ENCODE results near the gene SUN3.

The SUN3 gene, protein sequence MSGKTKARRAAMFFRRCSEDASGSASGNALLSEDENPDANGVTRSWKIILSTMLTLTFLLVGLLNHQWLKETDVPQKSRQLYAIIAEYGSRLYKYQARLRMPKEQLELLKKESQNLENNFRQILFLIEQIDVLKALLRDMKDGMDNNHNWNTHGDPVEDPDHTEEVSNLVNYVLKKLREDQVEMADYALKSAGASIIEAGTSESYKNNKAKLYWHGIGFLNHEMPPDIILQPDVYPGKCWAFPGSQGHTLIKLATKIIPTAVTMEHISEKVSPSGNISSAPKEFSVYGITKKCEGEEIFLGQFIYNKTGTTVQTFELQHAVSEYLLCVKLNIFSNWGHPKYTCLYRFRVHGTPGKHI

DNA sequence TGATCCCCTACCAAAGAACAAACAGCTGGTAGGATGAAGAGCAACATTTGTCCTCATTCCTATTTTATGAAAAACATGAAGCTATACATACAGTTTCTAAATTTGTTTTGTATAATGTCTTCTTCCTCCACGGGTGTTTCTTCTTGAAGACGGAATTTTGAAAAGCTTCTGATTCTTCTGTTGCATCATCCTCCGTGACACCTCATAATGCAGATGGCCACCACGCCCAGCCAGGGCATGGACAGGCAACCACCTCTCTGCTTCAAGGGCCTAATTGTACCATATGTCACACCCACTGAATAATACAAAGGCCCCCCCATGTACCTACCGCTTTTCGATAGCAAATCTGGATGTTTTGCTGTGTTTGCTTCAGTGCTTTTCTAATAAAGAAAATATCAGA lies at the start of gene SUN3:
Gene SUN3, minus strand, starts transcription at position 170 of the 400 bp plus-strand sequence. Its CDS starts 169 bp downstream, at position 1.
- no peak for DNase-seq

DNA sequence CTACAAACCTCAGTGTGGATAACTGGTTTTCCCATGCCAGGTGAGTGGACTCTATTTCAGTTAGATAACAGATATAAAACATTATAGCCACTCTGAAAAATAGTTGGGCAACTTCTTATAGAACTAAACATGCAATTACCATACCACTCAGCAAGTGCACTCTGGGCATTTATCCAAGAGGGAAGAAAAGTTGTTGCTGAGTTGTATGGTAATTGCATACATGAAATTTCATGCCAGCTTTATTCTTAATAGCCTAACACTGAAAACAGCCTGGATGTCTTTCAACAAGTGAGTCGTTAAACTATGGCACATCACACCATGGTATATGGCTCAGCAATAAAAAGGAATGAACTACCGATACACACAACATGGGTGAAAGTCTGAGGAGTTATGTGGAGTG lies 49.6 kb upstream of the SUN3 start:
- no peak for DNase-seq

DNA sequence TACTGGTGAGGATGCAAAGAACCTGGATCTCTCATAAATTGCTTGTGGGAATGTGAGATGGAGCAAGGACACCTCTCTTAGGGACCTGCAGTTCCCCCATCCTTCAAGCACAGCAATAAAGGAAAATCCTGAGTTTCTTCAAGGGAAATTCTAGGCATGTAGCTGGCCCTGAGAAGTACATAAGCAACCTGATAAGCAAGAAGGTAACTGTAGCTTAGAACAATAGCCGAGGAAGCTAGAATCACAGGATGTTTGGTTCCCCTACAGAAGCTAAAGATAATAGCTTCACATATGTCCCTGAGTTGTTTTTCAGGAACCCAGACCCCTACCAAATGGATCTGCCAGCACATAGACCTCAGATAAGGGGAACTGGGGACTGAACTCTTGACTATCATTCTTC lies 48.5 kb upstream of the SUN3 start:
- no peak for DNase-seq

DNA sequence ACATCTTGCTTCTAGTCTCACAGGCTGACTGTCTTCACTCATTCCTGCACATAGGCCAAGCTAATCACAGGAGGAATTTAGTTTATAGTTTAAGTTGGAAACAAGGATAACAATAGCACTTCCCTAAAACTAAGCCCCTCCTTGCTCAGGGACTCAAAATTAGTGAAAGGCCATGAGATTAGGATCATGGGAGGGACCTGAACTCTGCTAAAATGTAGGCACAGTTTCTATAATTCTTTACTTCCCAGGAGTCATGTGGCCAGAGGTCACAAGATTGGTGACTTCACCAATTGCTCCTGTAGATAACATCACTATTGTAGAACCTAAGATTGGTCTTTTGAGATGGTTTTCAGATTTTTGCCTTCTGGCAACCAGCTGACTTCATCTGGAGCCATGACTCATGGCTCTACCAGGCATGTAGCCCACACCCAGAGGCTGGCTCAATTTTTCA lies 45.3 kb upstream of the SUN3 start:
- DNase-seq = no peak

DNA sequence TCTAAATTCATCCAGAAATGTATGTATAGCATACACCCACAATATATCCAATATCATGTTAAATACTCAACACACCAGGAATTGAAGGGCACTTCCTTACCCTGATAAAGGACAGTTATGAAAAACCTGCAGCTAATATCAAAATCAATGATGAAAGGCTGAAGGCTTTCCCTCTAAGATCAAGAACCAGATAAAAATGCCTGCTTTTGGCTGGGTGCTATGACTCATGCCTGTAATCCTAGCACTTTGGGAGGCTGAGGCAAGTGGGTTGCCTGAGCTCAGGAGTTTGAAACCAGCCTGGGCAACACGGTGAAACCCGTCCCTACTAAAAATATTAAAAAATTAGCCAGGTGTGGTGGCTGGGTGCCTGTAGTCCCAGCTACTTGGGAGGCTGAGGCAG lies 38.6 kb upstream of the SUN3 start:
- DNase-seq = no peak

DNA sequence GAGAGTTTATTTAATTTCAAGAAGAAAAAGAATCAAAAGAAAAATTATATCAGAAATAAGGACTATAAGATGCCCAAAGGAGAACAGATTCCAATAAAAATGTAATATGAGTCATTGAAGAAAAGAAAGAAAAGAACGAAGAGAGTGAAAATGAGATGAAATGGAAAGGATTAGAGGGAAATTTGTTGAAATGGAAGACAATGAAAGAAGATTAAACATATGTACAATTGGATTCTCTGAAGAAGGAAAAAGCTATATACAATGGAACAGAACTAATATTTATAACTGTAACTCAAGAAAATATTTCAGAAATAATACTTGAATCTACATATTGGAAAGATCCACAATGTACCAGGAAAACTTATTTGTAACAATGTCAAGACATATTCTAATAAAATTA lies 35.1 kb upstream of the SUN3 start:
- no peak for DNase-seq

DNA sequence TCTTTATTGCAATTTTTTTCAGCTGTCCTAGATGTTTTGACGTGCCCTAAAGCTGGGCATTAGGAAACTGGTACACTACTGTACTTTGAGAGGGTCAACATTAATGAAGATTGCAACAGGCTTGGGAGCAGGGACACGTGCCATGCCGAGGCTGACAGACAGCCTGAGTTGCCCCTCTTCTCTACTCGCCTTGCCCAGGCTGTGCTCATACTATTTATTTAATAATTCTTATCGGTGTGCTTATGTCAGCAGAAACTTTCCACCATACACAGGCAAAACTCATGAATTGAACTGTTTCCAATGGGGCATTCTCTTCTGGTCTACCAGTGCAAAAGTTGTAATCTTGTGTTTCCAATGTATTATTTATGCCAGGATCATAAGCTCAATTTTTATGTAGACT lies 30.8 kb upstream of the SUN3 start:
- no peak for DNase-seq

DNA sequence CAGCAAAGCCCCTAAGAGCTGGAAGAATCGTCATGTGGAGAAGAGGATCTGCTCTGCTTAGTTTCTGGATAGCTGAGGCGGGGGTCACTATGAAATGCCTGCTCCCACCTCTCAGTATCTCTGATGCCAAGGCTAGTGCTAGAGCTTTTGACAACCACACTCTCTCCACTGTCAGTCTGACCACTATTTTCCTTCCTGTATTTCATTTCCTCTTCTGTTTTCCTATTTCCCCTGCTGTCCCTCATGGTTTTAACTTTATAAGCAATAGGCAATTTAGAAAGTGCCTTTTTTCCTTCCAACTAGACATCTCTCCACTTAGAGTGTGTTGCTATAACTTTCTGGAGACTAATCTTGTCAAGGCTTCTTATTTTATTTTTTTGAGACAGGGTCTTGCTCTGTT lies 30.1 kb upstream of the SUN3 start:
- DNase-seq = no peak

DNA sequence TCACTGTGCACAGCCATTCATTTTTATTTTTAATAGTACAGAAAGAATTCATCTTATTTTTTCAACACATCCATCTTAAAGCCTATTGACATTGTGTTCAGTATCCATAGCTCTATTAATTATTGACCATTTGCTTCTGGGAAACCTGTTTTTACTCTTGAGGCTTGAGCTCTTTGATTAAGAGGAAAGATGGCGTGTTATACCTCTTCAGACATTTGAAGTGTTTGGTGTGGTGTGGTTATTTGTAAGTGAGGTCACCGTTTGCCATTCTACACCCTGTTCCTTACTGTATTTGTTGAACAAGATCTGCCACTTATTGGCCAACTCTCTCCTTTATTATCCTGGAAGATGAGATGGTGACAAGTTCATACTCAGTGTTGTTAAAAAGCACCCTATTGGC lies 24.8 kb upstream of the SUN3 start:
- no peak for DNase-seq

DNA sequence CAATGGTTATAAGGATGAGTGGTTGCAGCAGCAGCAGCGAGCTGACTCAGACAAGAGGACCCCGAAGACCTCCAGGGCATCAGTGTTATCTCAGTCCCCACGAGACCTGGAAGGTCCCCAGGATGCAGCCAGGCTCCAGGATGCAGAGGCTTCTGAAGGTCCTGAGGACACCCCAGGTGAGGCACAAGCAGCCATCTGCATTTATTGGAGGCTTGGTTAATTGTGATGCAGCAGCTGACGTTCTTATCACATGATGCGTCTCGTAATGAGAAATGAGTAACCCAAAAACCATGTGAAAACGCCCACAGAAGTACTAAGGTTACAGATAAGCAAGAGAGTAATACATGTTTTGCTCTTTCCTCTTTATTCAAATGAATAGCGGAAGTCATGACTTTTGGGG lies 23.8 kb upstream of the SUN3 start:
- DNase-seq = no peak

DNA sequence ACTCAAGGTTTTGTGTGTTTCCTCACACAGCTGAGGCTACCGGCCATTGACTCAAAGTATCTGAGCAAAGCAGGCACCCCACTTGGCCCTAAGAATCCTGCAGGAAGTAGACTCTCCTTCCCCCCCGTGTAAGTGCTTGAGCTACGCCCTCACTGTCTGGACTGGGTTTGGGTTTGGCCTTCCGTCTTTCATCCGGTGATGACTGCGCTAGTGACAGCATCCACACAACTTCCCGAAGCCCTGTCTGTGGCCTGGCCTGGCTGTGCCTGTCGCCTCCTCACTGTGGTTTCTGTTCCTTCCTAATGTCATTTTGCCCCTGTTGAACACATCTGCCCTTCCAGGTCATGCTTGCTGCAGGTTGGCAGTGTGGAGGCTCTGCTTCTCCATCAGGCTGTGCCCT lies 20.9 kb upstream of the SUN3 start:
- no peak for DNase-seq

DNA sequence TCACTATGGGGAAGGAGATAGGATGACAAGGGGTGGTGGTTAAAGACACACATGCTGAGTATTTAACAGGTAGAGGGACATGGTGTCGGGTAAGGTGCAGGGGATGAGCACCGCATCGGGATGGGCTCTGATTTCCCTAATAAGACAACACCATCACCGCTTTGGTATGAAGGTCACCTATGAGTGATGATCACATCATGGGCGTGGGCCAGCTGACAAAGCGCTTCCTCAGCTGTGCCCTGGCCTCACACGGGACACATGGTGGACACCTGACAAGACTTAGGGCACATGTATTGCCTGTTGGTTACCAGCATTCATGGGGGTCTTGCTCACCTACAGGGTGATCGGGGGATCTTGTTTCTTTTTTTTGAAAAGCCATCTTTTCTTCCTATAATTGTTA lies 19.2 kb upstream of the SUN3 start:
- no peak for DNase-seq

DNA sequence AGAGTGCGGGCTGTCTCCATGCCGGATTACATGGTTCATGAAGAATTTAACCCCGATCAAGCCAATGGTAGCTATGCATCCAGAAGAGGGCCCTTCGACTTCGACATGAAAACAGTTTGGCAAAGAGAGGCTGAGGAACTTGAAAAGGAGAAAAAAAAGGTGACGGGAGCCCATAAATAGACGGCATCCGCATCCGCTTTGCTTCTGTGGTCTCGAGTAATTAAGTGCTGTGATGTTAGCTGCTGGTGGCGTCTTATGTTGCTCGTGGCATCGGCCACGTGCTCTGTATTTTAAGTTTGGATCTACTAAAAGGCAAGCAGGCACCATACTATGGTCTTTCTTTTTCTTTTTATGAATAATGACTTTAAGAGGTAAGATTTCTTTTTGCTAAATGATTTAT lies 17.6 kb upstream of the SUN3 start:
- DNase-seq = no peak

DNA sequence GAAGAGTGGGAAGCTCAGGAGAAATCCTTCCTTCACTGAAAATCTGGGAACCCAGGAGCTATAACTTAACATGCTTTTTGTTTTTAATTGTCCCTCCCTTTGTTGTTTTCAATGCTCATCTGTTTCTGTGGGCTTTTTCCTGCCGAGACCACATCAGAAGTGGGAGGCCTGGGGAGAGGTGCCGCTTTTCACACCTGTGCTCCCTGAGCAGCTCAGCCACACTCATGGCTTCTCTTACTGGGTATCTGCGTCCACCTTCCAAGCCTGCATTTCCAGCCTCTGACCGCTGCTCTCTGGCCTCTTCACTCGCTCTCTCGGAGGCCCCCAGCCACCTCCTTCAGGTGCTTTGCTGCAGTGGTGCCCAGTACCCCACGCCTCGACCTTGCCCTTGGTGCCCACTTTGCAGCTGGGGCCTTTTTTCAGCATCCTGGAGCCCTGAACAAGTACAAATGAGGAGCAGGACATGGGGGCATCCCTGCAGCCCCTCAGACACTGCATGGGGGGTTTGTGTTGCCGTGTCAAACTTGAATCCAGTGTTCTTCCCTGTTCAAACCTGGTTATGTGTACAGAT lies 16.4 kb upstream of the SUN3 start:
- no peak for DNase-seq

DNA sequence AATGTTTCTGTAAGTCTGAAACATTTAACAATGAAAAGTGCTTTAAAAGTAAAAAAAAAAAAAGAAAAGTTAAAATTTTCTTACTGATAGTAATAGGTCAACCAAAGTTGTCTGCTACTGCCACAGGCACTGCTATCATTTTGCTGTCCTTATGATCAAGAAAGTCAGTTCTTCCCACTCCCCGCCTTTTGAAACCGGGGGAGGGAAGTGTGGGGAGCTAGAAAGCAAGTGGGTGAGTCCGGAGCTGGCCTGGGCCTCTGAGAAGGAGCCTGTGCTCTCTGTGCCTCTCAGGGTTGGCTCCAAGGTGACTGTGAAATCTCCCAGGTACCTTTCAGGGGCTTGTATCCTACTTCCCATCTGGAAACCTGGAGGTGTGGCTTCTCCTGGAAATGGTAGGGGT lies 13.7 kb upstream of the SUN3 start:
- no peak for DNase-seq

DNA sequence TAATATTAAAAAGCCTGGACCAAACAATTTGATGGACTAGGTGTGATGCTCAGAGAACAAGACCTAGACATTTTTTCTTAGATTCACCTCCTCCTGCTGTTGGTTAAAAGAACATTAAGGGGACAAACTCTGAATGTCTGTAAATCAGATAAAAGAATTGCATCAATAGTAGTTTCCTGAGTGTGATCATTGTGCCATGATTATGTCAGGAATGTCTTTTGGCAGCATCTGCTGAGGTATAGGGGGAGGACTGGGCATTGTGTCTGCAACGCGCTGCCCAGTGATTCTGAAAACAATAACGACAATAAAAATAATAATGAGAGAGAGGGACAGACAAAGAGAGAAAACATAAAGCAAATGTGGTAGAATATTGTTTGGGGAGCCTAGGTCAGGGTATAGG lies 13.3 kb upstream of the SUN3 start:
- no peak for DNase-seq

DNA sequence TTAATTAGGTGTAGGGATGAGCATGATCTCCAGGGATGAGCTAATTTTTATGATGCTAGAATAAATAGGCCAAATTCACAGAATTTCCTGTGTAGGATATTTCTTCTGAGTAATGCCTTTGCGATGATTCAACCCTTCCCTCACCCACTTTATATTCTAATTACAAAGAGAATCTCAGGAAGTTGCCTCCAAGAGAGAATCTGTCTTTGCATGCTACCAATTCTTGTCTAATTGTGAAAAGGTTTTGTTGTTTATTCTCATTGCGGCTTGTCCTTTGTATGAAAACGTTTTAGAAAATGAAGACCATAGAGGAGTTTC lies 12.7 kb upstream of the SUN3 start:
- no peak for DNase-seq

DNA sequence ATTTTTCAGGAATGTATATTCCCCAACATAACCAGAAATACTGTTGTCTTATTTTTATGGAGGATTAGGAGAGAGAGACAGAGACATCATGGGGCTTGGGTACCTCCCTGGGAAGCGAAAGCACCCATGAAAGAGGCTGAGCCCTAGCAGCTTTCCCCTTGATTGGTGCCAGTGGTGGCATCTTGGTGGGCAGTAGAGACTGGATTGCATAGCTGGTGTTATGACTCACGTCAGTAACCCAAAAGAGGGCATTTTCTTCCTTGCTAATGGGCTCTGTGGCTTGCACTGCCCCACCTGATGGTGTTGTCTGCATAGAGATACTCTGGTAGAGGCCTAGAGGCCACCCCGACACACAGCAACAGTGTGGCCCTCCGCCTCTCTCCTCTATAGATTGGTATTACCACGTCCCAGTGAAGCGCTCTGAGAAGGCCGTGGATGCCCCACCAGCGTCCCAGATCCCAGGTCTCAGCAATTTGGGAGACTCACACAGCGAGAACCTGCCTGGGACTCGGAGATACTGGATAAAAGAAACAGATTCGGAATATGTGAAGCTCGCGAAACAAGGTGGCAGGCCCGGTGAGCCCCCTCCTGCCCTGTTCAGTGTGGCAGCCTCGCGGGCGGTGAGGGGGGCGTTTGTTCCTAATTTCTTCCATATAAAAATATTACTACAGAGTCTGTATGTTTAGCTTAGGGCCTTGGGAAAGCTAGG lies 12.2 kb upstream of the SUN3 start:
- DNase-seq = no peak

DNA sequence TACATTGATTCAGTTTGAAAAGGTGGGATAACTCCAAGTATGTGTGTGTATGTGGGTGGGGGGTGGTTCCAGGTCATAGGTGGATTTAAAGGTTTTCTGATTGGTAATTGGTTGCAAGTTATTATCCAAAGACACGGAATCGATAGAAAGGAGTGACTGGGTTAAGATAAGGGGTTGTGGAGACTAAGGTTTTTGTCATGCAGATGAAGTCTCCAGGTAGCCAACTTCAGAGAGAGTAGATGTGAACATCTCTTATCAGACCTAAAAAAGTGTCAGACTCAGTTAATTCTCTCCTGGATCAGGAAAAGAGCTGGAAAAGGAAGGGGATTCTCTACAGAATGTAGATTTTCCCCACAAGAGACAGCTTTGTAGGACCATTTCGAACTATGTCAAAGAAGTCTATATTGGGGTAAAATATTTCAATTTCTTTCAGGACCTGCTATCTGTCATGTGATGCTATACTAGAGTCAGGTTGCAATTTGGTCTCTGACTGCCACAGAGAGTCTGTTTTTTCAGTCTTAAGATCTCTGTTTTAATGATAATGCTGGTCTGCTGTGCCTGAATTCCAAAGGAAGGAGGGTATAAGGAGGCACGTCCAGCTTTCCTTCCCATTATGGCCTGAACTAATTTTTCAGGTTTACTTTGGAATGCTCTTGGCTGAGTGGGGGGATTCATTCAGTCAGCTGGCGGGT lies 10.1 kb upstream of the SUN3 start:
- DNase-seq = no peak

DNA sequence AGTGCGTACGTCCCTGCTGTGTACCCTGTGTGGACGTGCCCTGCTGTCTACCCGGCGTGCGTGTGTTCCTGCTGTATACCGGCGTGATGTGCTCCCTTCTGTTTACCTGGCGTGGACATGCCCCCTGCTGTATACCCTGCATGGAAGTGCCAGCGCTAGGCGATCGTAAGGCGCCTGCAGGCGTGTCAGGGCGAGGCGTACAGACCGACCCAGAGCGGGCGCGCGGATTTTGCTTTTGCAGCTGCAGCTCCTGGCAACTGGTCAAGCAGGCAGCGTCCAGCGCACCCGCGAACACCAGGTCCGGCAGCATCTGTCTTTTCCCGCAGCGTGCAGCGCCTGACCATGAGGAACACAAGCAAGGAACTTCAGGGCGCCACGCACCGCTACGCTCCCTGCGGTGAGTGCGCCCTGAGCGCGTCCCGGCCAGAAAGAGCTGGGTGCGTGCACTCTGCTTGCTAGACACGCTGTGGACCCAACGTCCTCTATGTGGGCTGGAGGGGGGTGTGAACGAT lies 7.1 kb upstream of the SUN3 start:
- DNase-seq = no peak

DNA sequence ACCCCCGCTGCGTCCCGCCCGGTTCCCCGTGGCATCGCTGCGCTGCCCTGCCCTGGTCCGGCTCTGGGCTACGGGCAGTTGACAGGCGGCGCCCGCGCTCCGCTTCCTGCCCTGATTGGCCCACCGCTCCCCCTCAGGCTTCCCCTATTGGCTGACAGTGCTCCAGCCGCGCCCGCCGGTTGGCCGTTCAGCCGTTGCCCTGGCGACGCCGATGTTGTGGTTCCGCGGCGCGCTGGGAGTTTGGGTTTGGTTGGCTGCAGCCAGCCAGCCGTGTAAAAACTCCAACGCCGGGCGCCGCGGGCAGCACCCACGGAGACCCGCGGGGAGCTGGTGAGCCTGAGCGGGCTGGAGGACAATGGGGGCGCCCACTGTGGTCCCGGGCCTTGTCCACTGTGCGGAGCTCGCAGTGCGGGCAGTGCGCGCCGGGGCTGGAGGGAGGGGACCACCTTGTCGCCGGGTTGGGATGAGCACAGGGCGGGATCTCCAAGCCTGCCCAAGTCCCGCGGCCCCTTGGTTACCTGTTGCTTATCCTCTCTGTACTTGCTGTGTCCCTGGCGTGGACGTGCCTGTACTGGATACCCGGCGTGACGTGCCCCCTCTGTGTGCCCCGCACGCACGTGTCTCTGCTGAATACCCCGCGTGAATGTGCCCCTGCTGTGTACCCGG lies 6.5 kb upstream of the SUN3 start, which contains the start of gene C7orf57:
Gene C7orf57, plus strand, starts transcription at position 243 of the 666 bp plus-strand sequence. CDS start 766 bp downstream, outside the sequence.
- DNase-seq = peak; percentile 83

DNA sequence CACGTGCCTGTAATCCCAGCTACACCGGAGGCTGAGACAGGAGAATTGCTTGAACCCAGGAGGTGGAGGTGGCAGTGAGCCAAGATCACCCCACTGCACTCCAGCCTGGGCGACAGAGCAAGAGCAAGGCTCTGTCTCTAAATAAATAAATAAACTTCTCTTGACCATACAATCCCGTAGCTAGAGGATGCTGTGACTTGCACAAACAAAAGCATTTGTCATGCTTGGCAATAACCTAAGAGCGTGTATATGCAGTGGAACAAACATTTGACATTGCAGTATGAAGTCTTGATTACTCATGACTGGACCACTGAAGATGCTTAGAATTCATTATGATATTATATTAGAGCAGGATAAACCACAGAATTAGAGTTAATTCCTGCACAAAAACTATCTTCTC lies 5.0 kb upstream of the SUN3 start:
- DNase-seq = no peak

DNA sequence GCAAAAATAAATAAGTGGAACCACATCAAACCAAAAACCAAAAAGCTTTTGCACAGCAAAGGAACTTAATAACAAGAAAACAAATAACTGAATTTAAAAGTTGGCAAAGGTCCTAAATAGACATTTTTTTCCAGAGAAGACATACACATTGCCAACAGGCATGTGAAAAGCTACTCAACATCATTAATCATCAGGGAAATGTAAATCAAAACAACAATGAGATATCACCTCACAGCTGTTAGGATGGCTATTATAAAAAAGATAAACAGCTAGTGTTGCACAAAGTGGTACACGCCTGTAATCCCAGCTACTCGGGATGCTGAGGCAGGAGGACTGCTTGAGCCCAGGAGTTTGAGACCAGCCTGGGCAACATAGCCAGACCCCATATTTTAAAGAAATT lies 2.2 kb upstream of the SUN3 start:
- DNase-seq = no peak

All from NCI-H1092 (cell line).